HepG2 (cell line): ENCODE data around the gene TMEM184C. TPM values are rescaled to one million over a fixed set of nuclear protein-coding genes. Genes with fewer than 3 reads are reported as not detected.

Source experiments
- ATAC-seq: fragments of 200-7000 bp; cut with Tn5 transposase; 3 replicates; pipeline ENCODE4 v1.9.1; 2020; ENCODE audit warnings: mild to moderate bottlenecking, moderate library complexity
- BruUV-seq: library from RNA; stranded (reverse); fragments of 400-500 nt; replicated peaks from 2 replicates; lab custom pipeline; 2021; lab: Mats Ljungman, UMichigan
- CTCF ChIA-PET: fragments of 300-600 bp; formaldehyde crosslinking; extraction: SDS; loops from one replicate; lab custom pipeline; 2021; ENCODE audit warnings: low total read pairs, inconsistent platforms, low intra/inter-chr PET ratio; lab: Yijun Ruan, JAX
- POLR2A ChIA-PET: fragments of 350-600 bp; sonication (Branson Sonifier 250); formaldehyde crosslinking; loops from one replicate; lab custom pipeline; 2020; ENCODE audit warnings: antibody characterized with exemption, inconsistent platforms; lab: Yijun Ruan, JAX
- DNase-seq: peaks from one replicate; pipeline ENCODE4 v3.0.0-alpha.2; 2015; ENCODE audit warnings: low spot score
- FAIRE-seq: peaks from 3 replicates; lab custom pipeline; 2011; peaks lifted over from hg19 to GRCh38; lab: Jason Lieb, UNC
- H2AFZ ChIP-seq: one replicate; pipeline ENCODE4 v1.6.1; 2011; ENCODE audit warnings: low read length, inconsistent platforms
- H3K27ac ChIP-seq: fragments of 300-600 bp; 3 replicates; pipeline ENCODE4 v1.8.0; 2011; ENCODE audit warnings: mixed run types, mild to moderate bottlenecking, mixed read lengths, low read length, inconsistent platforms; ENCODE audit not compliant: insufficient read depth; ENCODE audit errors: extremely low read length
- H3K27me3 ChIP-seq, 2 experiments: fragments of 200-600 bp in 1 of 2; 2 replicates in 1 of 2; 3 replicates in 1 of 2; pipeline versions ENCODE4 v1.6.0 to v1.8.0; 2011; ENCODE audit warnings: low read length in 2 of 2, mild to moderate bottlenecking in 2 of 2, moderate library complexity in 2 of 2, inconsistent platforms in 1 of 2; ENCODE audit not compliant: insufficient read depth in 2 of 2, control insufficient read depth in 1 of 2
- H3K36me3 ChIP-seq, 2 experiments: fragments of 200-600 bp in 1 of 2; replicated peaks in 1 of 2; 2 replicates in 1 of 2; 3 replicates in 1 of 2; pipeline versions ENCODE4 v1.5.1 to v1.8.0; 2011; ENCODE audit warnings: low read length in 2 of 2, inconsistent platforms in 1 of 2; ENCODE audit not compliant: insufficient read depth in 2 of 2, control insufficient read depth in 1 of 2
- H3K4me1 ChIP-seq: 2 replicates; pipeline ENCODE4 v1.5.1; 2012; ENCODE audit warnings: low read length, inconsistent platforms; ENCODE audit not compliant: insufficient read depth
- H3K4me2 ChIP-seq: 2 replicates; pipeline ENCODE4 v1.6.0; 2011; ENCODE audit warnings: low read depth, low read length, inconsistent platforms
- H3K4me3 ChIP-seq, 3 experiments: fragments of 200-600 bp in 1 of 3; sonication (generic), shearing (Covaris generic) in 1 of 3; replicated peaks in 1 of 3; 2 replicates each; pipeline ENCODE4 v1.5.1; 2011 to 2016; ENCODE audit warnings: low read length in 3 of 3, inconsistent platforms in 2 of 3, low read depth in 2 of 3, mild to moderate bottlenecking in 2 of 3, control low read depth in 1 of 3, mixed read lengths in 1 of 3; ENCODE audit not compliant: insufficient read depth in 1 of 3
- H3K79me2 ChIP-seq: one replicate; pipeline ENCODE4 v1.6.1; 2011; ENCODE audit warnings: low read length, inconsistent platforms; ENCODE audit not compliant: insufficient read depth
- H3K9ac ChIP-seq: 2 replicates; pipeline ENCODE4 v1.6.0; 2011; ENCODE audit warnings: mild to moderate bottlenecking, low read depth, low read length, inconsistent platforms; ENCODE audit not compliant: insufficient read depth
- H3K9me3 ChIP-seq: 2 replicates; pipeline ENCODE4 v1.5.1; 2012; ENCODE audit warnings: mild to moderate bottlenecking, low read length
- H4K20me1 ChIP-seq: 2 replicates; pipeline ENCODE4 v1.6.0; 2011; ENCODE audit warnings: inconsistent platforms, mild to moderate bottlenecking, low read length, moderate library complexity; ENCODE audit not compliant: insufficient read depth
- CENPX ChIP-seq: sonication (generic); formaldehyde crosslinking; IDR thresholded peaks from 2 replicates; pipeline ENCODE4 v1.9.0; 2021; ENCODE audit warnings: mild to moderate bottlenecking, missing genetic modification reagents, moderate library complexity
- FOXP1 ChIP-seq, 2 experiments: fragments of 450-650 bp in 1 of 2; IDR thresholded peaks; 2 replicates each; pipeline ENCODE4 v1.6.1; 2017 to 2018; ENCODE audit warnings: antibody characterized with exemption in 1 of 2
- JUNB ChIP-seq: sonication (generic); formaldehyde crosslinking; IDR thresholded peaks from 2 replicates; pipeline ENCODE4 v1.8.0; 2022; ENCODE audit warnings: missing genetic modification reagents, mild to moderate bottlenecking, borderline replicate concordance
- KDM5A ChIP-seq: fragments of 200-600 bp; sonication (generic); IDR thresholded peaks from 2 replicates; pipeline ENCODE4 v1.7.0; 2018; ENCODE audit warnings: antibody characterized with exemption, mild to moderate bottlenecking, low read length, borderline replicate concordance
- NR2F2 ChIP-seq: IDR thresholded peaks from 2 replicates; pipeline ENCODE4 v1.6.1; 2012; ENCODE audit warnings: low read depth, inconsistent platforms, borderline replicate concordance
- PHF20 ChIP-seq: sonication (generic); formaldehyde crosslinking; IDR thresholded peaks from 2 replicates; pipeline ENCODE4 v1.5.0; 2020; ENCODE audit warnings: mild to moderate bottlenecking, missing genetic modification reagents
- POLR2A ChIP-seq, 2 experiments: IDR thresholded peaks; 2 replicates each; pipeline ENCODE4 v1.6.1; 2011; ENCODE audit warnings: low read depth in 2 of 2, low read length in 2 of 2, mild to moderate bottlenecking in 1 of 2, moderate library complexity in 1 of 2; ENCODE audit not compliant: insufficient read depth in 1 of 2
- RARG ChIP-seq: sonication (generic); formaldehyde crosslinking; IDR thresholded peaks from 2 replicates; pipeline ENCODE4 v1.4.0; 2020; ENCODE audit warnings: low read depth, mild to moderate bottlenecking, missing genetic modification reagents
- SP140L ChIP-seq: sonication (generic); formaldehyde crosslinking; IDR thresholded peaks from 2 replicates; pipeline ENCODE4 v1.4.0; 2020; ENCODE audit warnings: missing genetic modification reagents, borderline replicate concordance
- ZNF460 ChIP-seq: sonication (generic); formaldehyde crosslinking; IDR thresholded peaks from 2 replicates; pipeline ENCODE4 v1.5.1; 2020; ENCODE audit warnings: missing genetic modification reagents, mild to moderate bottlenecking, borderline replicate concordance
- ZNF530 ChIP-seq: sonication (generic); formaldehyde crosslinking; IDR thresholded peaks from 2 replicates; pipeline ENCODE4 v1.5.0; 2020; ENCODE audit warnings: low read depth, mild to moderate bottlenecking, missing genetic modification reagents
- ZNF564 ChIP-seq: sonication (generic); formaldehyde crosslinking; IDR thresholded peaks from 2 replicates; pipeline ENCODE4 v1.8.1; 2023; ENCODE audit warnings: mild to moderate bottlenecking, missing genetic modification reagents
- ZNF652 ChIP-seq: IDR thresholded peaks from 2 replicates; pipeline ENCODE4 v1.6.1; 2016; ENCODE audit warnings: low read depth, borderline replicate concordance
- ZNF670 ChIP-seq: sonication (generic); formaldehyde crosslinking; IDR thresholded peaks from 2 replicates; pipeline ENCODE4 v1.8.0; 2022; ENCODE audit warnings: mild to moderate bottlenecking, missing genetic modification reagents, borderline replicate concordance
- WGBS: methylation state at CpG from one replicate; pipeline ENCODE4 v1.1.6; 2017; ENCODE audit warnings: low lambda C conversion rate; 5-methylcytosine and 5-hydroxymethylcytosine counted together
- in situ Hi-C: cut with HindIII; loops from 2 replicates; pipeline ENCODE4 v1.10.0; 2017; ENCODE audit warnings: low pct_unique_long_range_greater_than_20kb; ENCODE audit not compliant: extremely low pct_ligation_motif_present
- intact Hi-C: fragments of 100-400 bp; cut with micrococcal nuclease; formaldehyde crosslinking; loops from one replicate; pipeline ENCODE4 v1.10.0; 2022; ENCODE audit not compliant: unreplicated experiment
- polyA plus RNA-seq, 8 experiments: library from polyadenylated mRNA; depleted of rRNA in 3 of 8; stranded (reverse) in 7 of 8; unstranded in 1 of 8; fragments of >200 nt; fragmentation: Illumina TruSeq in 4 of 8; extraction: Trizol in 4 of 8; gene quantifications; 2 replicates each; pipeline versions ENCODE4 v1.2.1 to v1.2.3, GENCODE V29; 2011 to 2016; ENCODE audit warnings: low read depth in 4 of 8, missing spikeins in 1 of 8, mixed read lengths in 1 of 8; ENCODE audit not compliant: insufficient read depth in 1 of 8
- total RNA-seq, 5 experiments: library from RNA; depleted of rRNA; stranded (reverse); fragments of >200 nt; fragmentation: Illumina TruSeq; extraction: Trizol; gene quantifications; 2 replicates each; pipeline ENCODE4 v1.2.3, GENCODE V29; 2016; ENCODE audit warnings: low read depth in 1 of 5
- TF ChIP-seq, protein P1 (sequence below): sonication (generic); formaldehyde crosslinking; conservative IDR thresholded peaks from 2 replicates; pipeline ENCODE4 v1.4.0; 2020; ENCODE audit warnings: missing genetic modification reagents
- TF ChIP-seq, protein P2 (sequence below): sonication (generic); formaldehyde crosslinking; IDR thresholded peaks from 2 replicates; pipeline ENCODE4 v1.8.0; 2022; ENCODE audit warnings: mild to moderate bottlenecking, missing genetic modification reagents, moderate library complexity
- TF ChIP-seq, protein P3 (sequence below): fragments of 450-650 bp; IDR thresholded peaks from 2 replicates; pipeline ENCODE4 v1.6.1; 2017; ENCODE audit warnings: mild to moderate bottlenecking

The TMEM184C gene
- total and polyA plus RNA-seq, 2 of the 13 experiments (the other 11 are each of a cell fraction or from before 2014, with no cell fraction given) = 13.9 to 26.1 TPM

DNA sequence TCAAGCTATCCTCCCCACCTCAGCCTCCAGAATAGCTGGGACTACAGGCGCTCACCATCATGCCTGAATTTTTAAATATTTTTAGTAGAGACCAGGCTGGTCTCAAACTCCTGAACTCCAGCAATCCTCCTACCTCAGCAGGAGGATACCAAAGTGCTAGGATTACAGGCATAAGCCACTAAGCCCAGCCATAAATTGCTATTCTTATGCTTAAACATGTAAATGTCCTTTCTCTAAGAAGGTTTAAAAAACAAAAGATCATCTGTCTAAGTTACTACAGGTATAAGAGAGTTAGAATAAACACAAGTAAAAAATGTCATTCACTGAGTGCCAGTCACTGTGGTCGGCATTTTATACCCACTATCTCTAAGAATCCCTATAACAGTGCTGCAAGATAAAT lies 38.4 kb downstream of the TMEM184C start:
- no peak for TF ChIP-seq ZNF652
- TF ChIP-seq NR2F2 = no peak
- no peak for TF ChIP-seq RARG (CRISPR knock-in tag)
- no peak for TF ChIP-seq POLR2A (IDR thresholded peaks at IDR 0.05; ENCODE audit: insufficient read depth in 1 of 2, low read depth in 2 of 2, low read length in 2 of 2)
- TF ChIP-seq PHF20 (CRISPR knock-in tag) = no peak
- no peak for TF ChIP-seq ZNF460
- TF ChIP-seq JUNB = no peak
- no peak for TF ChIP-seq CENPX
- TF ChIP-seq, protein P1, sequence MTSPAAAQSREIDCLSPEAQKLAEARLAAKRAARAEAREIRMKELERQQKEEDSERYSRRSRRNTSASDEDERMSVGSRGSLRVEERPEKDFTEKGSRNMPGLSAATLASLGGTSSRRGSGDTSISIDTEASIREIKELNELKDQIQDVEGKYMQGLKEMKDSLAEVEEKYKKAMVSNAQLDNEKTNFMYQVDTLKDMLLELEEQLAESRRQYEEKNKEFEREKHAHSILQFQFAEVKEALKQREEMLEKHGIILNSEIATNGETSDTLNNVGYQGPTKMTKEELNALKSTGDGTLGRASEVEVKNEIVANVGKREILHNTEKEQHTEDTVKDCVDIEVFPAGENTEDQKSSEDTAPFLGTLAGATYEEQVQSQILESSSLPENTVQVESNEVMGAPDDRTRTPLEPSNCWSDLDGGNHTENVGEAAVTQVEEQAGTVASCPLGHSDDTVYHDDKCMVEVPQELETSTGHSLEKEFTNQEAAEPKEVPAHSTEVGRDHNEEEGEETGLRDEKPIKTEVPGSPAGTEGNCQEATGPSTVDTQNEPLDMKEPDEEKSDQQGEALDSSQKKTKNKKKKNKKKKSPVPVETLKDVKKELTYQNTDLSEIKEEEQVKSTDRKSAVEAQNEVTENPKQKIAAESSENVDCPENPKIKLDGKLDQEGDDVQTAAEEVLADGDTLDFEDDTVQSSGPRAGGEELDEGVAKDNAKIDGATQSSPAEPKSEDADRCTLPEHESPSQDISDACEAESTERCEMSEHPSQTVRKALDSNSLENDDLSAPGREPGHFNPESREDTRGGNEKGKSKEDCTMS (CRISPR knock-in tag) = no peak
- TF ChIP-seq ZNF564 = no peak
- TF ChIP-seq SP140L (CRISPR knock-in tag) = no peak
- TF ChIP-seq, protein P2, sequence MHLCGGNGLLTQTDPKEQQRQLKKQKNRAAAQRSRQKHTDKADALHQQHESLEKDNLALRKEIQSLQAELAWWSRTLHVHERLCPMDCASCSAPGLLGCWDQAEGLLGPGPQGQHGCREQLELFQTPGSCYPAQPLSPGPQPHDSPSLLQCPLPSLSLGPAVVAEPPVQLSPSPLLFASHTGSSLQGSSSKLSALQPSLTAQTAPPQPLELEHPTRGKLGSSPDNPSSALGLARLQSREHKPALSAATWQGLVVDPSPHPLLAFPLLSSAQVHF = no peak
- TF ChIP-seq FOXP1 (IDR thresholded peaks at IDR 0.05) = no peak
- TF ChIP-seq FOXP1 (CRISPR knock-in tag; IDR thresholded peaks at IDR 0.05) = no peak
- no peak for TF ChIP-seq ZNF530 (CRISPR knock-in tag)
- TF ChIP-seq, protein P3, sequence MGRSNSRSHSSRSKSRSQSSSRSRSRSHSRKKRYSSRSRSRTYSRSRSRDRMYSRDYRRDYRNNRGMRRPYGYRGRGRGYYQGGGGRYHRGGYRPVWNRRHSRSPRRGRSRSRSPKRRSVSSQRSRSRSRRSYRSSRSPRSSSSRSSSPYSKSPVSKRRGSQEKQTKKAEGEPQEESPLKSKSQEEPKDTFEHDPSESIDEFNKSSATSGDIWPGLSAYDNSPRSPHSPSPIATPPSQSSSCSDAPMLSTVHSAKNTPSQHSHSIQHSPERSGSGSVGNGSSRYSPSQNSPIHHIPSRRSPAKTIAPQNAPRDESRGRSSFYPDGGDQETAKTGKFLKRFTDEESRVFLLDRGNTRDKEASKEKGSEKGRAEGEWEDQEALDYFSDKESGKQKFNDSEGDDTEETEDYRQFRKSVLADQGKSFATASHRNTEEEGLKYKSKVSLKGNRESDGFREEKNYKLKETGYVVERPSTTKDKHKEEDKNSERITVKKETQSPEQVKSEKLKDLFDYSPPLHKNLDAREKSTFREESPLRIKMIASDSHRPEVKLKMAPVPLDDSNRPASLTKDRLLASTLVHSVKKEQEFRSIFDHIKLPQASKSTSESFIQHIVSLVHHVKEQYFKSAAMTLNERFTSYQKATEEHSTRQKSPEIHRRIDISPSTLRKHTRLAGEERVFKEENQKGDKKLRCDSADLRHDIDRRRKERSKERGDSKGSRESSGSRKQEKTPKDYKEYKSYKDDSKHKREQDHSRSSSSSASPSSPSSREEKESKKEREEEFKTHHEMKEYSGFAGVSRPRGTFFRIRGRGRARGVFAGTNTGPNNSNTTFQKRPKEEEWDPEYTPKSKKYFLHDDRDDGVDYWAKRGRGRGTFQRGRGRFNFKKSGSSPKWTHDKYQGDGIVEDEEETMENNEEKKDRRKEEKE = no peak
- TF ChIP-seq ZNF670 (CRISPR knock-in tag) = no peak
- no peak for TF ChIP-seq KDM5A
- TF ChIP-seq, all 625 proteins: peak for 0
- DNase-seq (no peak), ATAC-seq (no peak), FAIRE-seq (no peak)
- 95% methylated on average over 2 of the region's 2 CpGs for WGBS
- BruUV-seq = no TSS peak
- H2AFZ ChIP-seq = no peak overlapping the region
- H3K4me2 ChIP-seq = no peak overlapping the region
- H3K9me3 ChIP-seq = no peaks in the 10 kb centered on the region
- no peaks in the 10 kb centered on the region for H3K4me1 ChIP-seq
- H4K20me1 ChIP-seq = no peaks in the 10 kb centered on the region
- no peak overlapping the region for H3K9ac ChIP-seq
- intact Hi-C loops = no loop called here
- H3K79me2 ChIP-seq = no peaks in the 10 kb centered on the region
- H3K27ac ChIP-seq = no peak overlapping the region
- CTCF ChIA-PET = no interaction called here
- H3K36me3 ChIP-seq = peaks cover 3 to 23% of the 10 kb centered on the region in 2 experiments; a peak in 4 of 5 replicates
- POLR2A ChIA-PET = no interaction called here
- H3K4me3 ChIP-seq = no peak overlapping the region
- no peaks in the 10 kb centered on the region for H3K27me3 ChIP-seq
- in situ Hi-C loops = no loop called here
